HG03460 (cell line): ENCODE results near the gene COPZ1.

Source experiments
- ATAC-seq: cut with Tn5 transposase; IDR thresholded peaks from one replicate; pipeline ENCODE4 v1.9.1; 2021; ENCODE audit not compliant: unreplicated experiment

The COPZ1 gene

GRCh38 chr12:54358191-54358944 lies 33.4 kb downstream of the COPZ1 start:
- peak; percentile 26 for ATAC-seq

GRCh38 chr12:54358945-54359761 lies 34.2 kb downstream of the COPZ1 start:
- ATAC-seq = peak; percentile 96

- no peak for ATAC-seq
These were observed 34.9 kb downstream of the COPZ1 start for GRCh38 chr12:54359762-54360351.

- no peak for ATAC-seq
These were observed 36.0 kb downstream of the COPZ1 start for GRCh38 chr12:54360717-54361456.

- ATAC-seq = no peak
These were observed 38.1 kb downstream of the COPZ1 start for GRCh38 chr12:54363047-54363446.

- ATAC-seq = no peak
These were observed 38.7 kb downstream of the COPZ1 start for GRCh38 chr12:54363618-54364017.

GRCh38 chr12:54364413-54364812 lies 39.5 kb downstream of the COPZ1 start, which contains the start of gene GPR84:
GPR84 (minus strand) TSS chr12:54364486; CDS start chr12:54363851, 635 bp downstream.
- no peak for ATAC-seq

GRCh38 chr12:54368025-54368708 lies 43.2 kb downstream of the COPZ1 start:
- no peak for ATAC-seq

- ATAC-seq = peak; percentile 71
These were observed 44.0 kb downstream of the COPZ1 start for GRCh38 chr12:54368709-54369596.

- no peak for ATAC-seq
These were observed 44.7 kb downstream of the COPZ1 start for GRCh38 chr12:54369597-54370131.

GRCh38 chr12:54370171-54370730 lies 45.3 kb downstream of the COPZ1 start:
- ATAC-seq = no peak

GRCh38 chr12:54371328-54372112 lies 46.6 kb downstream of the COPZ1 start:
- no peak for ATAC-seq

- ATAC-seq = no peak
These were observed 47.3 kb downstream of the COPZ1 start for GRCh38 chr12:54372113-54372806.

GRCh38 chr12:54373649-54374561 lies 49.0 kb downstream of the COPZ1 start:
- no peak for ATAC-seq

- ATAC-seq = no peak
These were observed 49.8 kb downstream of the COPZ1 start for GRCh38 chr12:54374562-54375258.

- ATAC-seq = no peak
These were observed 50.3 kb downstream of the COPZ1 start for GRCh38 chr12:54375259-54375579.
